Effector memory CD4-positive, alpha-beta T cell (primary cell): ENCODE measurements around the gene PTRHD1.

Experiments used
- DNase-seq, 3 donors: peaks; one replicate each; pipeline ENCODE4 v3.0.0-alpha.2; 2020
- H3K27ac ChIP-seq: 2 replicates; pipeline ENCODE4 v1.7.0; 2013; ENCODE audit warnings: mild to moderate bottlenecking, low read length, moderate library complexity; ENCODE audit not compliant: insufficient read depth, poor library complexity, severe bottlenecking
- H3K27me3 ChIP-seq: replicated peaks from 2 replicates; pipeline ENCODE4 v1.7.0; 2013; ENCODE audit warnings: mild to moderate bottlenecking, low read length; ENCODE audit not compliant: insufficient read depth, control insufficient read depth, poor library complexity, severe bottlenecking
- H3K36me3 ChIP-seq: 2 replicates; pipeline ENCODE4 v1.7.0; 2013; ENCODE audit warnings: mild to moderate bottlenecking, low read length, moderate library complexity; ENCODE audit not compliant: control insufficient read depth, insufficient read depth
- H3K4me1 ChIP-seq: 2 replicates; pipeline ENCODE4 v1.7.0; 2013; ENCODE audit warnings: low read length, mild to moderate bottlenecking; ENCODE audit not compliant: control insufficient read depth, insufficient read depth, poor library complexity, severe bottlenecking
- H3K4me3 ChIP-seq: 2 replicates; pipeline ENCODE4 v1.7.0; 2013; ENCODE audit warnings: low read length, low read depth, mild to moderate bottlenecking; ENCODE audit not compliant: insufficient read depth, poor library complexity, severe bottlenecking
- H3K9me3 ChIP-seq: 2 replicates; pipeline ENCODE4 v1.7.0; 2013; ENCODE audit warnings: mild to moderate bottlenecking, low read length, moderate library complexity; ENCODE audit not compliant: control insufficient read depth

The PTRHD1 gene

GRCh38 chr2:24762518-24762917, 30.7 kb downstream of the PTRHD1 start:
- H3K4me1 ChIP-seq, result no peaks in the 10 kb centered on the region
- no peaks in the 10 kb centered on the region for H3K9me3 ChIP-seq
- no peak overlapping the region for H3K27ac ChIP-seq
- DNase-seq, result no peak
- no peaks in the 10 kb centered on the region for H3K27me3 ChIP-seq
- peaks cover 30% of the 10 kb centered on the region for H3K36me3 ChIP-seq
- H3K4me3 ChIP-seq, result no peak overlapping the region

GRCh38 chr2:24761866-24762265, 31.3 kb downstream of the PTRHD1 start:
- H3K4me3 ChIP-seq, result no peak overlapping the region
- H3K9me3 ChIP-seq, result no peaks in the 10 kb centered on the region
- no peaks in the 10 kb centered on the region for H3K27me3 ChIP-seq
- H3K4me1 ChIP-seq, result no peaks in the 10 kb centered on the region
- H3K27ac ChIP-seq, result no peak overlapping the region
- peaks cover 27% of the 10 kb centered on the region for H3K36me3 ChIP-seq
- no peak for DNase-seq

- no peak overlapping the region for H3K4me3 ChIP-seq
These were observed 36.4 kb downstream of the PTRHD1 start for GRCh38 chr2:24756789-24757188.

GRCh38 chr2:24754985-24755705, 38.0 kb downstream of the PTRHD1 start:
- Histone ChIP-seq H3K4me1 (no peaks in the 10 kb centered on the region), H3K9me3 (no peaks in the 10 kb centered on the region), H3K27ac (no peak overlapping the region), H3K36me3 (peaks cover 45% of the 10 kb centered on the region), H3K27me3 (no peaks in the 10 kb centered on the region), H3K4me3 (no peak overlapping the region)
- DNase-seq, result no peak

More at GRCh38 chr2:24756789-24757188, 36.4 kb downstream of the PTRHD1 start:
- DNase-seq, result no peak
- Histone ChIP-seq H3K4me1 (no peaks in the 10 kb centered on the region), H3K36me3 (peaks cover 42% of the 10 kb centered on the region), H3K27me3 (no peaks in the 10 kb centered on the region), H3K27ac (no peak overlapping the region), H3K9me3 (no peaks in the 10 kb centered on the region)

GRCh38 chr2:24749069-24749691, 44.0 kb downstream of the PTRHD1 start:
- H3K27ac ChIP-seq, result no peak overlapping the region
- no peak overlapping the region for H3K4me3 ChIP-seq
- peaks cover 16% of the 10 kb centered on the region for H3K36me3 ChIP-seq
- H3K27me3 ChIP-seq, result no peaks in the 10 kb centered on the region
- H3K9me3 ChIP-seq, result no peaks in the 10 kb centered on the region
- no peaks in the 10 kb centered on the region for H3K4me1 ChIP-seq
- no peak for DNase-seq

- H3K9me3 ChIP-seq, result no peaks in the 10 kb centered on the region
- H3K4me1 ChIP-seq, result no peaks in the 10 kb centered on the region
- no peak overlapping the region for H3K4me3 ChIP-seq
- DNase-seq, result no peak
- H3K27me3 ChIP-seq, result no peaks in the 10 kb centered on the region
- no peak overlapping the region for H3K27ac ChIP-seq
- H3K36me3 ChIP-seq, result peaks cover 13% of the 10 kb centered on the region
These were observed 45.9 kb downstream of the PTRHD1 start for GRCh38 chr2:24747299-24747698.

- no peak overlapping the region for H3K4me3 ChIP-seq
- H3K9me3 ChIP-seq, result no peaks in the 10 kb centered on the region
- H3K27ac ChIP-seq, result no peak overlapping the region
- no peaks in the 10 kb centered on the region for H3K4me1 ChIP-seq
- DNase-seq, result no peak
- H3K36me3 ChIP-seq, result peaks cover 12% of the 10 kb centered on the region
- H3K27me3 ChIP-seq, result no peaks in the 10 kb centered on the region
These were observed 47.4 kb downstream of the PTRHD1 start for GRCh38 chr2:24745825-24746224.

- no peaks in the 10 kb centered on the region for H3K4me1 ChIP-seq
- peaks cover 12% of the 10 kb centered on the region for H3K36me3 ChIP-seq
- no peak overlapping the region for H3K4me3 ChIP-seq
- H3K27ac ChIP-seq, result no peak overlapping the region
- H3K9me3 ChIP-seq, result no peaks in the 10 kb centered on the region
- DNase-seq, result no peak
- H3K27me3 ChIP-seq, result no peaks in the 10 kb centered on the region
These were observed 48.8 kb downstream of the PTRHD1 start for GRCh38 chr2:24744356-24744755.

GRCh38 chr2:24743924-24744323, 49.3 kb downstream of the PTRHD1 start:
- Histone ChIP-seq H3K4me1 (no peaks in the 10 kb centered on the region), H3K27ac (no peak overlapping the region), H3K9me3 (no peaks in the 10 kb centered on the region), H3K36me3 (peaks cover 12% of the 10 kb centered on the region), H3K4me3 (no peak overlapping the region), H3K27me3 (no peaks in the 10 kb centered on the region)
- DNase-seq, result no peak

GRCh38 chr2:24742730-24743129, 50.5 kb downstream of the PTRHD1 start:
- H3K4me1 ChIP-seq, result no peaks in the 10 kb centered on the region
- H3K27ac ChIP-seq, result no peak overlapping the region
- no peaks in the 10 kb centered on the region for H3K27me3 ChIP-seq
- no peaks in the 10 kb centered on the region for H3K9me3 ChIP-seq
- H3K4me3 ChIP-seq, result no peak overlapping the region
- DNase-seq, result no peak
- H3K36me3 ChIP-seq, result peaks cover 12% of the 10 kb centered on the region
